Left ventricle myocardium inferior (tissue), 1 donor: ENCODE data around the gene SLC5A11. TPM values are rescaled to one million over a fixed set of nuclear protein-coding genes. Genes with fewer than 3 reads are reported as not detected.

Experiments
- DNase-seq: peaks from one replicate; pipeline ENCODE4 v3.0.0-alpha.2; 2020
- H3K27ac ChIP-seq: fragments of 200-600 bp; replicated peaks from 2 replicates; pipeline ENCODE4 v1.8.0; 2021
- H3K27me3 ChIP-seq: fragments of 200-600 bp; 2 replicates; pipeline ENCODE4 v1.8.0; 2021; ENCODE audit warnings: low read depth
- H3K36me3 ChIP-seq: fragments of 200-600 bp; 2 replicates; pipeline ENCODE4 v1.8.0; 2021
- H3K4me1 ChIP-seq: fragments of 200-600 bp; 2 replicates; pipeline ENCODE4 v1.8.0; 2021
- H3K4me3 ChIP-seq: fragments of 200-600 bp; 2 replicates; pipeline ENCODE4 v1.8.0; 2021; ENCODE audit warnings: mild to moderate bottlenecking, moderate library complexity
- H3K9me3 ChIP-seq: fragments of 200-600 bp; replicated peaks from 2 replicates; pipeline ENCODE4 v1.8.0; 2021
- intact Hi-C: fragments of 100-400 bp; cut with micrococcal nuclease; formaldehyde crosslinking; loops from one replicate; pipeline ENCODE4 v1.11.0; 2022
- total RNA-seq: library from RNA; stranded (reverse); fragmentation: NEBNext Ultra II Directional; extraction: Animal tissue kit (Norgen Biotek cat#: 25700); gene quantifications from one replicate; pipeline ENCODE4 v1.2.1, GENCODE V29; 2021
- TF ChIP-seq, protein P1 (sequence below): fragments of 200-600 bp; IDR thresholded peaks from 2 replicates; pipeline ENCODE4 v1.8.0; 2021; ENCODE audit warnings: antibody characterized with exemption, mild to moderate bottlenecking, borderline replicate concordance
- donor health status: DM: no; HTN: yes; CAD: no; lungs with severe emphysema.

The SLC5A11 gene
- total RNA-seq, 1 donor from 2014 or later, result 0.14 TPM

DNA sequence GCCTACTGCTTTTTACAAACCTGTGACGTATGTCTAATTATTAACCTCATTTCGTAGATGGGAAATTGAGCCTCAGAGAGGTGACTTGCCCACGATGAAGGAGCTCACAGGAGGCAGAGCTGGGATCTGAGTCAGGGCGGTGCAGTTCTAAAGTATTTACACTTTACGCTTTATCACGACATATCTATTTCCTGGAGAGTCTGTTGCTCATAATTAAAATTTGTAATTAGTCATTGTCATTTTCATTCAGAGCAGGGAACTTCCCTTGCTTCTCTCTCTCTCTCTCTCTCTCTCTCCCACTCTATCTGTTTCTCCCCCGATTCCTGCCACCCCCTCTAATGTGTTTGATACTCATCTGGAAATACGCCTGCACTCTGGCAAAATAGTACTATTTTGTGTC lies 5.9 kb downstream of the SLC5A11 start:
- intact Hi-C loops, result no loop called here
- Histone ChIP-seq H3K4me3 (no peak overlapping the region), H3K4me1 (peaks cover 10% of the 10 kb centered on the region), H3K27me3 (peaks cover 14% of the 10 kb centered on the region), H3K9me3 (no peaks in the 10 kb centered on the region), H3K27ac (no peak overlapping the region), H3K36me3 (no peaks in the 10 kb centered on the region)
- no peak for DNase-seq
- TF ChIP-seq, protein P1, sequence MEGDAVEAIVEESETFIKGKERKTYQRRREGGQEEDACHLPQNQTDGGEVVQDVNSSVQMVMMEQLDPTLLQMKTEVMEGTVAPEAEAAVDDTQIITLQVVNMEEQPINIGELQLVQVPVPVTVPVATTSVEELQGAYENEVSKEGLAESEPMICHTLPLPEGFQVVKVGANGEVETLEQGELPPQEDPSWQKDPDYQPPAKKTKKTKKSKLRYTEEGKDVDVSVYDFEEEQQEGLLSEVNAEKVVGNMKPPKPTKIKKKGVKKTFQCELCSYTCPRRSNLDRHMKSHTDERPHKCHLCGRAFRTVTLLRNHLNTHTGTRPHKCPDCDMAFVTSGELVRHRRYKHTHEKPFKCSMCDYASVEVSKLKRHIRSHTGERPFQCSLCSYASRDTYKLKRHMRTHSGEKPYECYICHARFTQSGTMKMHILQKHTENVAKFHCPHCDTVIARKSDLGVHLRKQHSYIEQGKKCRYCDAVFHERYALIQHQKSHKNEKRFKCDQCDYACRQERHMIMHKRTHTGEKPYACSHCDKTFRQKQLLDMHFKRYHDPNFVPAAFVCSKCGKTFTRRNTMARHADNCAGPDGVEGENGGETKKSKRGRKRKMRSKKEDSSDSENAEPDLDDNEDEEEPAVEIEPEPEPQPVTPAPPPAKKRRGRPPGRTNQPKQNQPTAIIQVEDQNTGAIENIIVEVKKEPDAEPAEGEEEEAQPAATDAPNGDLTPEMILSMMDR, result no peak

DNA sequence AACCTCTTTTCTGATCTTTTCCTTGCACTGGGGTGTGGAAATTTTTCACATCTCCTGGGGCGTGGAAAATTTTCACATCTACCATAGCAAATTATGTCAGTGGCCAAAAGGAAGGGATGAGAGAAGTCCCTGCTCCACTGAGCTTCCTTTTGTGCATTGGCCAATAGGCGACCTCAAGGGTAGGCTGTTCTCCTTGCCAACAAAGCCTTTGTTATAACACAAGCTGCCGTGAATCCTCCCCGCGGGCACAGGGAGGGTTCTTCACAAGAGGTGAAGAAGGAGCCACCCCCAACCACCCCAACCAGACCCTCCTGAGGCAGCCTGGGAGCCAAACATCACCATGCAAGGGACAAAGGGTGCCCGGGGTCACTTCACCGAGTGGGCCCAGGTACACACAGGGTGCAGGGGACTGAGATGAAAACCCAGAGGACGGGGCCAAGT lies 6.5 kb downstream of the SLC5A11 start:
- Histone ChIP-seq H3K9me3 (no peaks in the 10 kb centered on the region), H3K4me3 (no peak overlapping the region), H3K36me3 (no peaks in the 10 kb centered on the region), H3K27me3 (peaks cover 20% of the 10 kb centered on the region), H3K4me1 (peaks cover 10% of the 10 kb centered on the region), H3K27ac (no peak overlapping the region)
- TF ChIP-seq, protein P1, result no peak
- intact Hi-C loops, result no loop called here
- no peak for DNase-seq

DNA sequence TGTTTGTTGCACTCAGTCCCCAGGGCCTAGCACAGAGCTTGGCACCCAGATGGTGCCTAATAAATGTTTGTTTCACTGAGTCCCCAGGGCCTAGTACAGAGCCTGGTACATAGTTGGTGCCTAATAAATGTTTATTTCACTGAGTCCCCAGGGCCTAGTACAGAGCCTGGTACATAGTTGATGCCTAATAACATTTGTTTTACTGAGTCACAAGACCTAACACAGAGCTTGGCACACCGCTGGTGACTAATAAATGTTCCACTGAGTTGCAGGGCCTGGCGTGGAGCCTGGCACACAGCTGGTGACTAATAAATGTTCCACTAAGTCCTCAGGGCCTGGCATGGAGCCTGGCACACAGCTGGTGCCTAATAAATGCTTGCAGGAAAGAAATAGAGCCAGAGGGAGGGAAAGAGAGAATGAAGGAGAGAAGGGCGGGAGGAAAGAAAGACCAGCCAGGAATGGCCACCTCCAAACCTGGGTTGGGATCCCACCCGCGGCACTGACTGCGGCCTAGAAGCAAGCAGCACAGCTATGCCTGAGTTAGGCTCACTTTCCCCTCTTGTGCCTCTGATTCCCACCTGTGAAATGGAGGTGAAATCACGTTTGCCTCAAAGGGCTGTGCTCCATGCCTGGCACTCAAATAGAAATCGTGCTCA lies 7.5 kb downstream of the SLC5A11 start:
- TF ChIP-seq, protein P1, result no peak

DNA sequence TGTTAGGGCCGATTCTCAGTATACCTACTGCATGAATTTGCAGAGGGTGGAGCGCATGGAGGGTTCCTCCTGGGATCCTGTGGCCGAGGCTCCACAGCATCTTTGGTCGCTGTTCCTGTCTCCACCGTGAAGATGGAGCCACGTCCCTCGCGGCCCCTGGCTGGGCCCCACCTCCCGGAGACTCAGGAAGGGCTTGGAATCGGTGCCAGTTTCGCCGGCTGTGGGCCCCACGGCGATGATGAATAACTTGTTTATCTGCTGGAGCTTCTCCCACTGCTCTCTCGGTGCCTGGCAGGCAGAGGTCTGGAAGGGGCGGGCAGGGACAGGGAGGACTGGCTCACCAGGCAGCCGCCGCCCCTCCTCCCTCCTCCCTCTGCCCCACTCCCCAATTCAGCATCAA lies 8.1 kb downstream of the SLC5A11 start:
- Histone ChIP-seq H3K4me1 (peaks cover 10% of the 10 kb centered on the region), H3K27ac (no peak overlapping the region), H3K27me3 (peaks cover 28% of the 10 kb centered on the region), H3K36me3 (no peaks in the 10 kb centered on the region), H3K4me3 (peak overlapping the region; percentile 25), H3K9me3 (no peaks in the 10 kb centered on the region)
- DNase-seq, result peak; percentile 19
- TF ChIP-seq, protein P1, result no peak
- intact Hi-C loops, result no loop called here

More for the DNA sequence above, 7.5 kb downstream of the SLC5A11 start:
- no peak for DNase-seq
- no peaks in the 10 kb centered on the region for H3K9me3 ChIP-seq
- H3K4me1 ChIP-seq, result peaks cover 10% of the 10 kb centered on the region
- no peak overlapping the region for H3K4me3 ChIP-seq
- intact Hi-C loops, result no loop called here
- H3K36me3 ChIP-seq, result no peaks in the 10 kb centered on the region
- no peak overlapping the region for H3K27ac ChIP-seq
- H3K27me3 ChIP-seq, result peaks cover 28% of the 10 kb centered on the region

DNA sequence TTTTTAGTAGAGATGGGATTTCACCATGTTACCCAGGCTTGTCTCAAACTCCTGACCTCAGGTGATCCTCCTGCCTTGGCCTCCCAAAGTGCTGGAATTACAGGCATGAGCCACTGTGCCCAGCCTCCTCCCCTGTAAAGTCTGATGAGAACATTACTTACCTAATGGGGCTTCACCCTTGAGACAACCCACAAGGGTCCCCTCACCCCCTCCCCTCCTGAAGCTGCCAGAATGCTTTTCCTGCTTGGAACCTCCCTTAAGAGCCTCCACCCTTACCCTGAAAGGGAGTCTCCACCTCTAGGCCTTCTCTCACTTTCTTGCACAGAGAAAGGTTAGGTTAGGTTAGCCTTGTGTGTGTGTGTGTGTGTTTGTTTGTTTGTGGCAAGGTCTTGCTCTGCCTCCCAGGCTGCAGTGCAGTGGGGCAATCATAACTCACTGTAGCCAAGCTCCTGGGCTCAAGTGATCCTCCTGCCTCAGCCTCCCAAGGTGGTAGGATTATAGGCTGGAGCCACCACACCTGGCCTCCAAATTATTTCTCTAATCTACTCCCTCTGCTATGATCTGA lies 8.9 kb downstream of the SLC5A11 start:
- no peaks in the 10 kb centered on the region for H3K36me3 ChIP-seq
- intact Hi-C loops, result no loop called here
- H3K4me3 ChIP-seq, result no peak overlapping the region
- peaks cover 10% of the 10 kb centered on the region for H3K4me1 ChIP-seq
- H3K27me3 ChIP-seq, result peaks cover 28% of the 10 kb centered on the region
- H3K27ac ChIP-seq, result no peak overlapping the region
- no peak for DNase-seq
- TF ChIP-seq, protein P1, result no peak
- H3K9me3 ChIP-seq, result no peaks in the 10 kb centered on the region
